ENCODE data around the gene CENPS.

The CENPS gene

DNA sequence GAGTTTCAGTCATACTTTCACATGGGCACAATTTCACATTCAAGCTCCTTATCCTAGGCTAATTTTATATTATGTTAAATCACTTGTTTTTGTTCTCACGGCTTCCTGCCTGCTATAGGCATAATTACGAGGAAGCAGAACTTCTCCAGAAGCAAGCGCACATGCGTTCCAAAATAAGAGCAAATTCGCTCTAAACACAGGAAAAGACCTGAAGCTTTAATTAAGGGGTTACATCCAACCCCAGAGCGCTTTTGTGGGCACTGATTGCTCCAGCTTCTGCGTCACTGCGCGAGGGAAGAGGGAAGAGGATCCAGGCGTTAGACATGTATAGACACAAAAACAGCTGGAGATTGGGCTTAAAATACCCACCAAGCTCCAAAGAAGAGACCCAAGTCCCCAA is 19.5 kb downstream of the CENPS start, which contains the start of gene CORT:
CORT (plus strand) TSS at position 281 of the 400 bp plus-strand sequence. CDS start 193 bp downstream, outside the sequence.
- Histone ChIP-seq H3K36me3 (ENCODE audit: control insufficient read depth, insufficient read depth, low read length) (no peaks in the 10 kb centered on the region), H3K27me3 (replicated peaks; ENCODE audit: control insufficient read depth, insufficient read depth, low read length) (no peaks in the 10 kb centered on the region), H3K4me3 (replicated peaks; ENCODE audit: low read depth, low read length) (no peak within 1 kb of the TSS)
- DNase-seq (ENCODE audit: extremely low read depth, insufficient read length): no peak
- TF ChIP-seq, protein P1, sequence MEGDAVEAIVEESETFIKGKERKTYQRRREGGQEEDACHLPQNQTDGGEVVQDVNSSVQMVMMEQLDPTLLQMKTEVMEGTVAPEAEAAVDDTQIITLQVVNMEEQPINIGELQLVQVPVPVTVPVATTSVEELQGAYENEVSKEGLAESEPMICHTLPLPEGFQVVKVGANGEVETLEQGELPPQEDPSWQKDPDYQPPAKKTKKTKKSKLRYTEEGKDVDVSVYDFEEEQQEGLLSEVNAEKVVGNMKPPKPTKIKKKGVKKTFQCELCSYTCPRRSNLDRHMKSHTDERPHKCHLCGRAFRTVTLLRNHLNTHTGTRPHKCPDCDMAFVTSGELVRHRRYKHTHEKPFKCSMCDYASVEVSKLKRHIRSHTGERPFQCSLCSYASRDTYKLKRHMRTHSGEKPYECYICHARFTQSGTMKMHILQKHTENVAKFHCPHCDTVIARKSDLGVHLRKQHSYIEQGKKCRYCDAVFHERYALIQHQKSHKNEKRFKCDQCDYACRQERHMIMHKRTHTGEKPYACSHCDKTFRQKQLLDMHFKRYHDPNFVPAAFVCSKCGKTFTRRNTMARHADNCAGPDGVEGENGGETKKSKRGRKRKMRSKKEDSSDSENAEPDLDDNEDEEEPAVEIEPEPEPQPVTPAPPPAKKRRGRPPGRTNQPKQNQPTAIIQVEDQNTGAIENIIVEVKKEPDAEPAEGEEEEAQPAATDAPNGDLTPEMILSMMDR (IDR thresholded peaks at IDR 0.05; ENCODE audit: insufficient read depth, low read length, poor library complexity, severe bottlenecking): no peak

DNA sequence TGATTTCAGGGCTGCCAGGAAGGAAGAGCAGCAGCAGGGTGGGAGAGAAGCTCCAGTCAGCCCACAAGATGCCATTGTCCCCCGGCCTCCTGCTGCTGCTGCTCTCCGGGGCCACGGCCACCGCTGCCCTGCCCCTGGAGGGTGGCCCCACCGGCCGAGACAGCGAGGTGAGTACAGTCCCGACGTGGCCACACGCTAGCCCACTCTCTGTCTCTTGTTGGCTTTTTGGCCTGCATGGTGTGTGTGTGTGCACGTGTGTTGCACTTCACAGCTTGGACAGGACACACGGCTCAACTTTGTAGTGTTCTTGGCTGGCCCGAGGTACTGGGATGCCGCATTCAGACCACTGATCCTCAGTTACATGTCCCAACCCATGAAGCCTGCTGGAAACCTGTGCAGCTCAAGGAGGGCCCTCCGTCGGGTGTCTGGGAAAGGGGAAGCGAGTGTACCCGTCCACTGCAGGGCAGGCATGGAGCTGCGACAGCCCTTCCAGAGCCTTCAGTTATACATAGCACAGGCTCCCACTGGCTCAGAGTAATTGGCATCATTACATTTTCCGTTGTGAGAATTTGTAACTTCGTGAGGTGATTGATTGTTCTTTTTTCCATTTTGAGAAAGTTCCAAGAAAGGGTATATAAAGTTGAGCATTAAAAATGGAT is 20.1 kb downstream of the CENPS start:
- DNase-seq (ENCODE audit: extremely low read depth, insufficient read length): no peak
- TF ChIP-seq, protein P1 (IDR thresholded peaks at IDR 0.05; ENCODE audit: insufficient read depth, low read length, poor library complexity, severe bottlenecking): no peak
- H3K4me3 ChIP-seq (replicated peaks; ENCODE audit: low read depth, low read length): no peak overlapping the region
- H3K27me3 ChIP-seq (replicated peaks; ENCODE audit: control insufficient read depth, insufficient read depth, low read length): no peaks in the 10 kb centered on the region
- no peaks in the 10 kb centered on the region for H3K36me3 ChIP-seq (ENCODE audit: control insufficient read depth, insufficient read depth, low read length)

DNA sequence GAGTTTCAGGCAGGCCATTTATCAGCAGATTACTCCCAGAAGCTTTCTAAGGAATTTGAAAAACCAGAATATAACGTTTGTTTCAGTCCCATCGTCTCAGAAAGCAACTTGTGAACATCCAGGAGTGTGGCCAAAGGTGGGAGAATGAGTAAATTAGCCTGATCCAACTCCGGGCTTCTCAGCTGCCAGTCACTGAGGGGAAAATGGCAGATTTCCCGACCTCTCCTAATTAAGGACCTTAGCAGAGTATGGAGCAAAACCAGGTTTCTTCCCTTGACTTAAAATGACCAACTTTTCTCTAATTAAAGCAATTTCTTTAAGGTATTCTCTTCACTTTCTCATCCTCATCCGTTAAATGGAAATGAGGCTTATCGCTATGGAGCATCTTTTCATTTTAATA is 20.6 kb downstream of the CENPS start:
- DNase-seq (ENCODE audit: extremely low read depth, insufficient read length): no peak

DNA sequence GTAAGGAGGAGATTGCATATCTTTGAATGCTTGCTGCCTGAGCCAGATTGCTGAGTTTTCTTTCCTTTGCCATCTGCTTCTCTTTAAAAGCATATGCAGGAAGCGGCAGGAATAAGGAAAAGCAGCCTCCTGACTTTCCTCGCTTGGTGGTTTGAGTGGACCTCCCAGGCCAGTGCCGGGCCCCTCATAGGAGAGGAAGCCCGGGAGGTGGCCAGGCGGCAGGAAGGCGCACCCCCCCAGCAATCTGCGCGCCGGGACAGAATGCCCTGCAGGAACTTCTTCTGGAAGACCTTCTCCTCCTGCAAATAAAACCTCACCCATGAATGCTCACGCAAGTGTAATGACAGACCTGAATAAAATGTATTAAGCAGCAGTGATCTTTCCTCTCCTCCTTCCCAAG is 21.1 kb downstream of the CENPS start:
- Histone ChIP-seq H3K4me3 (replicated peaks; ENCODE audit: low read depth, low read length) (no peak overlapping the region), H3K36me3 (ENCODE audit: control insufficient read depth, insufficient read depth, low read length) (no peaks in the 10 kb centered on the region), H3K27me3 (replicated peaks; ENCODE audit: control insufficient read depth, insufficient read depth, low read length) (no peaks in the 10 kb centered on the region)
- TF ChIP-seq, protein P1 (IDR thresholded peaks at IDR 0.05; ENCODE audit: insufficient read depth, low read length, poor library complexity, severe bottlenecking): no peak
- DNase-seq (ENCODE audit: extremely low read depth, insufficient read length): no peak

More for the DNA sequence above, 20.6 kb downstream of the CENPS start:
- Histone ChIP-seq H3K4me3 (replicated peaks; ENCODE audit: low read depth, low read length) (no peak overlapping the region), H3K36me3 (ENCODE audit: control insufficient read depth, insufficient read depth, low read length) (no peaks in the 10 kb centered on the region), H3K27me3 (replicated peaks; ENCODE audit: control insufficient read depth, insufficient read depth, low read length) (no peaks in the 10 kb centered on the region)
- TF ChIP-seq, protein P1 (IDR thresholded peaks at IDR 0.05; ENCODE audit: insufficient read depth, low read length, poor library complexity, severe bottlenecking): no peak

DNA sequence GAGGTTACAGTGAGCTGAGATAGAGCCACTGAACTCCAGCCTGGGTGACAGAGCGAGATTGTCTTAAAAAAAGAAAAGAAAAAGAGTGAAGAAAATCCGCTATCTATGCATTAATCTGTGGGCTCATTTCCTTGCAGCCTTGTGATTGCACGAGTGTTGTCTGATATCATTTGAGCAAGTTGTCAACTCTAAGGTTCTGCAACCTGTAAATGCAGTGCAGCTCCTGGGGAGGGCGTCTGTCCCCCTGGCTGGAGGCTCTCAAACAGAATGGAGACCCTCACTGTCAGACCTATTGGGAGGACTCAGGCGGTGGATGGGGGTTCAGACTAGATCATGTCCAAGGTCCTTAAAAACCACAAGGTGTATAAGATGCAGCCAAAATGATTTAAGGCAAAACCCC is 25.8 kb downstream of the CENPS start:
- Histone ChIP-seq H3K36me3 (ENCODE audit: control insufficient read depth, insufficient read depth, low read length) (no peaks in the 10 kb centered on the region), H3K4me3 (replicated peaks; ENCODE audit: low read depth, low read length) (no peak overlapping the region), H3K27me3 (replicated peaks; ENCODE audit: control insufficient read depth, insufficient read depth, low read length) (no peaks in the 10 kb centered on the region)
- TF ChIP-seq, protein P1 (IDR thresholded peaks at IDR 0.05; ENCODE audit: insufficient read depth, low read length, poor library complexity, severe bottlenecking): no peak
- DNase-seq (ENCODE audit: extremely low read depth, insufficient read length): no peak

Measured in GM06990 (cell line).